ENCODE data around the gene ZNF385C.

The ZNF385C gene

DNA sequence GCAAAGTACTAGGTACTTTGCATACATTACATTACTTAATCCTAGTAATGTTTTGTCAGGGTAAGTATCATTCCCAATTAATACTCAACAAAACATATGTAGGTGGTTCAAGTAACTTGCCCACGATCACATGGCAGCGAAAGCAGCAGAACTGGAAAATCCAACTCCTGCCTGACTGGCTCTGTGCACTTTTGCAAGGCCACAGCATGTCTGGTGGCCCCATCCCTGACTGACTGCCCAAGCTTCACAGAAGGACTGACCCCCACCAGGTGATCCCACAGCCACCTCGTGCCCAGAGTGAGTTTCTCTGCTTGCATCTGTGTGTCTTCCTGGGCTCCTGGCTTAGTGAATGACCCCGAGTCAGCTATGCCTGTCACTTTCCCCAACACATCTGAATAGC is 120.3 kb downstream of the ZNF385C start:
- no peak for DNase-seq

DNA sequence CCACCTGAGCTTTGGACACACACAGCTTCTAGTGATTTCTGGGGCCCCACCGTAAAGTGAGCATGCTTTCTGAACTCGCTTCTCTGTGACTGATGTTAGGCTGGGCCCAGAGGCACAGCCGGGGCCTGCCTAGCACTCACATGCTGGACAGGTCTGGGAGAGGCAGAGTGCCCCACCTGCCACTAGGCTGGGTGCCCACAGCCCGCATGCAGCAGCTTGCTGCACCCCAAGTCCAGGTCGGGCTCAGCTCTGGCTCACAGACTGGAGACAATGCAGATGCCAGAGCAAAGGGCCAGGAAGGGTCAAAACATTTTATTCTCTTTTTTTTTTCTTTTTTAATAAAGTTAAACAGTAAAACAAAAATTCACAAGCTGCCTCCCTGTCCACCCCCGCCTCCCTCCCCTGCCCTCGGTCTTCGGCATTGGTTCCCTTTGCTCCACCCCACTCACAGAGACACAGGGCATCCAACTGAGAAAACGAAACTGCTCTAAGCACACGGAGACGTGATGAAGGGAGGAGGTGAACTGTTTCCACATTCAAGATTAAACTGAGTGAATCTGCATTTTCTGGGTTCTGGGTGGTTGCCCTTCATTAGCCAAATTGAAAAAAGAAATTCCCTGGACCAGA is 122.0 kb downstream of the ZNF385C start:
- DNase-seq: no peak

Measured in activated CD4-positive, alpha-beta T cell treated with anti-CD3 and anti-CD28 coated beads, Interleukin-2, amount 50 U/mL, for 4 hours (primary cell).